GM18867 (cell line): ENCODE data around the gene AAK1.
"Not testable (repeated sequence)": the region's sequence is repeated elsewhere in the genome, so short reads cannot be mapped to it uniquely, and the experiment has no call there.

Experiments
- ATAC-seq: cut with Tn5 transposase; IDR thresholded peaks from one replicate; pipeline ENCODE4 v1.9.1; 2021; ENCODE audit warnings: mild to moderate bottlenecking, moderate library complexity; ENCODE audit not compliant: unreplicated experiment

Gene AAK1

GRCh38 chr2:69459936-69460335, 183.6 kb downstream of the AAK1 start:
- ATAC-seq, result no peak

DNA sequence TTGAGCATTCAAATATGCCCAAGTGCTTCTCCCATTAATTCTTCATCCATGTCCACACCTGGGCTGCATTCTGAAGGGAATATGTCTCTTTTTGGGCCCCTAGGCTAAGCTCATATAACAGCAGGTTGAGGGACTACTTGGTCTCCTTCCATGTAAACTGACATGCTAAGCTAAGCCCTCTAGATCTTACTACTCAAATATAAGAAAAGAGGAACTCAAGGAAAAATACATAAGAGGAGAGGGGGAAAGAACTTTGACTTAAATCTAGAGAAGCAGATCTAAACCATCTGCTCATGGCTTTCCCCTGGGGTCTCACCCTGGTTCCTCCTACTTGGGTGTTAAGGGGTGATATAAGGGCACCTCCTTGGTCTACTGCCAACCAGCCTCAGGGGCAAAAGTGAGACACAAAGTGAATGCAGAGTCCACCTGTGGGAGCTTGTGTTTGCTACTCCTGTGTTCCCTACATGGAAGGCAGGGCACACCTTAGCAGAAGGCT, 186.5 kb downstream of the AAK1 start:
- no peak for ATAC-seq

DNA sequence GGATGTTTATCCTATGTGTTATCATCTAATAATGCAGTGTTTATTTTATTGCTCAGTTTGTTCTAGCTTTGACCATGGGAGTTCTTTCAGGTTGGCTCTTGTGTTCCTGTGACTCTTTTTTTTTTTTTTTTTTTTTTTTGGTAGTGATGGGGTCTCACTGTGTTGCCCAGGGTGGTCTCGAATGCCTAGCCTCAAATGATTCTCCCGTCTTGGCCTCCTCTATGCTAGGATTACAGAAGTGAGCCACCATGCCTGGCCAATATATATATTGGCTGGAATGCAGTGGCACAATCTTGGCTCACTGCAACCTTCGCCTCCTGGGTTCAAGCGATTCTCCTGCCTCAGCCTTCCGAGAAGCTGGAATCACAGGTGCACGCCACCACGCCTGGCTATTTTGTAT, 187.4 kb downstream of the AAK1 start:
- ATAC-seq, result no peak

- ATAC-seq, result no peak
Observed at GRCh38 chr2:69454976-69455375, 188.6 kb downstream of the AAK1 start.

GRCh38 chr2:69453475-69454129, 189.9 kb downstream of the AAK1 start:
- peak; percentile 82 for ATAC-seq

DNA sequence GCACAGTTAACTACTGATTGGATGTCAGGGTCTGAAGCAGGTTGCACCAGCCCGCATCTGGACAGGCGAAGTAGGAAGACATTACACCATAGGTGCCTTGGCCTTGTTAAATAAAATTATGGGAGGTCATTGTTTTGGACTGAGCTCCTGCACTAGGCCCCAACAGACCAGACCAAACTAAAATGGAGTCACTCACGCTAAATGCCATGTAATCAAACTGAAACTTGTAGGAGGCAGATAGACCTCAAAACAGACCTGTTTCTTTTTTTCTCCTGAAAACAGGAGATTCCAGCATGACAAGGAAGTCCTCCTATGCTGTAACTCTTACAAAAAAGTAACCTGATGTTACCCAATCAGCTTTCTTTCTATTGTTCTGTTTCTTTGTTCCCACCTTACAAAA, 190.9 kb downstream of the AAK1 start:
- ATAC-seq, result no peak

DNA sequence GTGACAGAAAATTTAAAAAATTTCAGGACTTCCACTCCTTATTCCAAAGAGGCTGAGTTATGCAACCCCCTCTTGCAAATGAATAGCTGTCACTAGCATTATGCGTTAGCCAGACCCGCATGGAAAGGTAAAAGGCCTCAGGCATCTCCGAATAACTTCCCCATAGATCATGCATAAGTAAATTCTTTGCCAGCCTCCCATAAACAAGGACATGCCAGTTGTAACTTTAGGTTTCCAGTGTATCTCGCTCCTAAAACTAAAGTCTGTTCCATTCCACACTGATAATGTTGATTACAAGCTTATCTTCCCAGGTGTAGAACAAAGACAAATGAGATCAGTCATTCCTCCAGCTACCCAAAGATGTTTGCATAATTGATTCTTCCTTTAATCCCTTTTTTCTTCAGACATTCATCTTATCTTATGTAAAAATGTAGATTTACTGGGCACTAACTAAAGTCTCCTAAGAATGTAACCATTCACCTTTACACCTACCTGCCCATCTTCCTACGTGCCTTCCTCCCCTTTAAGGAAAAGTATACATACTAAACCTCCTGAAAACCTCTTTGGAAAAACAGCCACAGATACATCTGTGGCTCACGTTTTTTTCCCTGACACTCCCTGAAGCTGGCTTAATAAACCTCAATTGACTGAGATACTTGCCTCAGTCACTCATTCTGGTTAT, 192.7 kb downstream of the AAK1 start:
- no peak for ATAC-seq

GRCh38 chr2:69449906-69450305, 193.6 kb downstream of the AAK1 start:
- no peak for ATAC-seq

- ATAC-seq, result not testable (repeated sequence)
Observed at GRCh38 chr2:69443673-69444072, 199.9 kb downstream of the AAK1 start.

DNA sequence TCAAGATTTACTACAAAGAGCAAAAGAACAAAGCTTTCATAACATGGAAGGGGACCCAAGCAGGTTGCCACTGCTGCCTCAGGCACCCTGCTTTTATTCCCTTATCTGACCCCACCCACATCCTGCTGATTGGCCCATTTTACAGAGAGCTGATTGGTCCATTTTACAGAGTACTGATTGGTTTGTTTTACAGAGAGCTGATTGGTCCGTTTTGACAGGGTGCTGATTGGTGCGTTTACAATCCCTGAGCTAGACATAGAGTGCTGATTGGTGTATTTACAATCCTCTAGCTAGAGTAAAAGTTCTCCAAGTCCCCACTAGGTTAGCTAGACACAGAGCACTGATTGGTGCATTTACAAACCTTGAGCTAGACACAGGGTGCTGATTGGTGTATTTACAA, 204.0 kb downstream of the AAK1 start:
- not testable (repeated sequence) for ATAC-seq

- ATAC-seq, result no peak
Observed at GRCh38 chr2:69438580-69438979, 205.0 kb downstream of the AAK1 start.

DNA sequence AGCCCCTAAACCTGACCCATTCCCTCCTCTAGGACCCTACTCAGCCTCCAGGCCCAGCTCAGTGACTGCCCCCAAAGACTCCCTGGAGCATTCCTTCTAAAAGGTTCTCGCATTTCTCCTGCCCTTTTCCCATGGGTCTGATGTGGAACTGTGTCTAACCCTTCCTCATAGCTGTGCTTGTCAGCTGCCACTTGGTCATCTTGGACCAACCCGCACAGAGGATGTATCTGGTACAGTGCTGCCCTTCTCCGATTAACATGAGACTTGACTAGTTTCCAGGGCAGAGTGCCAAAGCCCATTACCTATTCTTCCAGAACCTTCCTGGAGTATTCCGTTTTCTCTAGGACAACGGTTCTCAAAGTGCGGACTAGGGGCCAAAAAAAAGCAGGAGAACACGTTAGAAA, 205.8 kb downstream of the AAK1 start:
- ATAC-seq, result no peak

DNA sequence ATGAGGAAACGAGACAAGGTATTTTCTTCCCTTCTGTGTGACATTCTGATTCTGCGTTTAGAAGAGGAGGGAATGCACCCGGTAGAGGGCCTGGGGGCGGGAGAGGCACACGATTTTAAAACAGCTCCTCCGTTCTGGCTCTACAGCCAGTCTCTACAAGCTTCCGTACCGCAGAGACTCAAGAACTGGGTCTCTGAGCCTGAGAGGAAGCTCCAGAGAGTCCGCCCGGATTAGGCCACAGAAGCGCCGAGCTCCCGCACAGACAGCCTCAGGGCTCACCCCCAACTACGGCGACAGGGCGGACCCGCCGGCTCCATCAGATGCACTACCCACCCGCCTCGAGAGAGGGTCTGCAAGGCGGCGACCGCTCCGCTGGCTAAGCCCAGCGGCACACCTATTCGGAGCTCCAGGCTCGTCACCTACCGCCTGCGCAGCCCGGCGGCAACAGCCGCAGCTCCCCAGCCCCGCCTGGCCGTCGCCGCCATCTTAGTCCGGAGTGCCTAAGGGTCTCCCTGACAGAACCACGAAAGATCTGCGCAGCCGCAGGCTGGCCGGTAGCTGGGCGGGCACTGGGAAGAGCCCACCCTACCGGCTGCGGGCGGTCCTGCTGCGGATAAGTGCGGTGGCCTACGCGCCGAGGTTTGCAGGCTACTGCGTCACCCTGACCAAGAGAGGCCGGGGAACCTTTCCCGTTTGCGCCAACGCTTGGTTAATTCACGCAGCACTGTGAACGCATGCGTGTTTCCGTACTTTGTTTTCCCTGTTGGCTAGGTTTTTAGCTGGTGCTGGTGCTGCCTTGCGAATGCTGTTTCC, 206.4 kb downstream of the AAK1 start, which contains the start of gene NFU1:
Gene NFU1, minus strand, starts transcription at position 498 of the 813 bp plus-strand sequence. Its CDS starts 13 bp downstream, at position 485.
- ATAC-seq, result peak; percentile 92

DNA sequence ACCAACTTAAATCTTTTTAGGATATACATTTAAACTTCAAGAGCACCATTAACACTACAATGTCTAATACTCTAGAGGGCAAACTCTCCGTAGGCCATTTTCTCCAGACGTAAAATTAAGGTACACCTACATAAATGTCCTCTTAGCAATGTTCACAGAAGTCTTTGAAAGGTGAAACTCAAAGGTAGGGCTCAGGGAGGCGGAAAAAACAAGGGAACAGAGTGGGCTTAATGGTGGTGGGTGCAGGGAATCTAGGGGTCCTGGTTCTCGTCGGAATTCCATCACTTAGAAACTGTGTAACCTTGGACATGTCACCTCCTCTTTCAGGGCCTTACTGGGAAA, 207.0 kb downstream of the AAK1 start:
- ATAC-seq, result peak; percentile 6

DNA sequence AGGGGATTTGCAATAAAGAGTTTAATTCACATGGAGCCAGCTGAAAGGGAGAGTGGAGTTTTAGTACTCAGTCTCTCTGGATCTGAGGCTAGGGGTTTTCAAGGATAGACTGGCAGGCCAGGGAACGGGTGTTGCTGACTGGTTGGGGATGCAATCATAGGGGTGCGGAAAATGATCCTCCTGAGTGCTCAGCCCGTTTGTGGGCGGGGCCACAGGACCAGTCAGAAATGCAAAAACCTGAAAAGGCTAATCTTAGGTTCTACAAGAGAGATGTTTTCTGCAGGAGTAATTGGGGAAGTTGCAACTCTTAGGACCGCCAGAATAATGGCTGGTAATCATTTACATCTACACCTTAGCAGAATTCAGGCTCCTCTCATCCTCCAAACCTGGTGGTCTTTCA, 208.8 kb downstream of the AAK1 start:
- ATAC-seq, result no peak

GRCh38 chr2:69429491-69430183, 213.9 kb downstream of the AAK1 start:
- no peak for ATAC-seq

DNA sequence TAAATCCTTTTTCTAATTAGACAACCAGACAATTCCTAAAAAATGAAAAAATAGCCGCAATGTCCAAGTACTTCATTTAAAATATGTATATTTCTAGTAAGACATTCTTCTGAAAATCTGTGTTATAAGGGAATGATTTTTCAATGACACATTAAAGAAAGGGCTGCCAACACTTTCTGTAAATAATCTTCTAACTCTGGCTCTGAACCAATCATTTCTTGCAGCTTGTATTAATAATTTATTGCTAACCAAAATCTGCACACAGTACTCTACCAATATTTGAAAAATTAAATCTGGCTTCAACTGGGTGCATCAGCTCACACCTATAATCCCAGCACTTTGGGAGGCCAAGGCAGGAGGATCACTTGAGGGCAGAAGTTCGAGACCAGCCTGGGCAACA, 214.6 kb downstream of the AAK1 start:
- no peak for ATAC-seq

- no peak for ATAC-seq
Observed at GRCh38 chr2:69424419-69424818, 219.1 kb downstream of the AAK1 start.

DNA sequence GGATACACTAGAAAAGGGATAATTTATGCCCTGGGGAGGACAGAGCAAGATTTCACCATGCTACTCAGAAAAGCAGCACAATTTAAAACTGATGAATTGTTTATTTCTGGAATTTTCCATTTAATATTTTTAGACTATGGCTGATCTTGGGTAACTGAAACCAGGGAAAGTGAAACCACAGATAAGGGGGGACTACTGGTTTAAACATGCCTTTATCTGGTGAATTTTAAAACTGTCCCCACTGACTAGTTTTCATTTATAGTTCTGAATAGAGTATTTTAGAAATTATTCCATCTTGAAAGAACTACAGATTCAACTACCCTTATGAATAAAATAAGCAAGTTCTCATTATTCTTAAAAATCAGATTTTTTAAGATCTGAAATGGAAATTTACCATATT, 221.3 kb downstream of the AAK1 start:
- no peak for ATAC-seq

DNA sequence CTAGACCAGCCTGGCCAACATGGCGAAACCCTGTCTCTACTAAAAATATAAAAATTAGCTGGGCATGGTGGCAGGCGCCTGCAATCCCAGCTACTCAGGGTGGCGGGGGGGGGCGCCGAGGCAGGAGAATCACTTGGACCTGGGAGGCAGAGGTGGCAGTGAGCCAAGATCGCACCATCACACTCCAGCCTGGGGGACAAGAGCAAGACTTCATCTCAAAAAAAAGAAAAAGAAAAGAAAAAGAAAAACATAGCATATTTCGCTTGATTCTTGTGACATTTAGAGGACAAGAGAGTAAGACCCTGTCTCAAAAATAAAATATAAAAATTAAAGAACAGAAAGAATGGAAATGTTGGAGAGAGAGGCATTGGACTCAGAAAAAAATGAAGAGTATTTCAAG, 224.4 kb downstream of the AAK1 start:
- not testable (repeated sequence) for ATAC-seq

GRCh38 chr2:69416147-69416546, 227.4 kb downstream of the AAK1 start:
- no peak for ATAC-seq
